ENCODE measurements around the gene IMPACT. TPM values are rescaled to one million over a fixed set of nuclear protein-coding genes. Genes with fewer than 3 reads are reported as not detected.

The IMPACT gene
- total RNA-seq, 4 donors from 2014 or later: 10.0 to 38.5 (median 20.1) TPM

DNA sequence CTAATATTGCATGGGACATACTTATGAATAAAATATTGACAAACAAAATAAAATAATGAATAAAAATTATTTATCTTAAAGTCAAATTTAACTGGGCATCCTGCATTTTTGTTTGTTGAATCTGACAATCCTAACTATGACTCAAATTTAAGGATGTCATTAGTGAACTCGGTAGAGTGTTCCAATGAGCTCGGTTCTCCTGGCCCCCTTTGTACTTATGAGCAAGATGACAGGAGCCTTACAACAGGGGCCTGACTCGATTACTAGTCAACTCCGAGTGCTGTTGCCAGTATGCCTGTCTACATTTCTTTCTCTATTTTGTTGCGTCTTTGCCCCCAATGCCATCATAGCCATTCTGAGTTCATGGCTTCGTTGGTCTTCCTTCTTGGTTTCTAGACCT lies 74.3 kb downstream of the IMPACT start:
- Histone ChIP-seq H3K27ac (no peak overlapping the region), H3K4me1 (peaks cover 0 to 9% (median 0%) of the 10 kb centered on the region in 3 donors), H3K27me3 (no peaks in the 10 kb centered on the region), H3K9me3 (no peaks in the 10 kb centered on the region), H3K36me3 (no peaks in the 10 kb centered on the region), H3K4me3 (no peak overlapping the region)
- WGBS, 2 donors: 80 to 81% methylated on average over 6 of the region's 6 CpGs
- intact Hi-C loops (cut with DNase I): no loop called here
- TF ChIP-seq, protein P1, sequence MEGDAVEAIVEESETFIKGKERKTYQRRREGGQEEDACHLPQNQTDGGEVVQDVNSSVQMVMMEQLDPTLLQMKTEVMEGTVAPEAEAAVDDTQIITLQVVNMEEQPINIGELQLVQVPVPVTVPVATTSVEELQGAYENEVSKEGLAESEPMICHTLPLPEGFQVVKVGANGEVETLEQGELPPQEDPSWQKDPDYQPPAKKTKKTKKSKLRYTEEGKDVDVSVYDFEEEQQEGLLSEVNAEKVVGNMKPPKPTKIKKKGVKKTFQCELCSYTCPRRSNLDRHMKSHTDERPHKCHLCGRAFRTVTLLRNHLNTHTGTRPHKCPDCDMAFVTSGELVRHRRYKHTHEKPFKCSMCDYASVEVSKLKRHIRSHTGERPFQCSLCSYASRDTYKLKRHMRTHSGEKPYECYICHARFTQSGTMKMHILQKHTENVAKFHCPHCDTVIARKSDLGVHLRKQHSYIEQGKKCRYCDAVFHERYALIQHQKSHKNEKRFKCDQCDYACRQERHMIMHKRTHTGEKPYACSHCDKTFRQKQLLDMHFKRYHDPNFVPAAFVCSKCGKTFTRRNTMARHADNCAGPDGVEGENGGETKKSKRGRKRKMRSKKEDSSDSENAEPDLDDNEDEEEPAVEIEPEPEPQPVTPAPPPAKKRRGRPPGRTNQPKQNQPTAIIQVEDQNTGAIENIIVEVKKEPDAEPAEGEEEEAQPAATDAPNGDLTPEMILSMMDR (IDR thresholded peaks at IDR 0.05): no peak
- no peak for TF ChIP-seq POLR2A (IDR thresholded peaks at IDR 0.05)
- DNase-seq: no peak

DNA sequence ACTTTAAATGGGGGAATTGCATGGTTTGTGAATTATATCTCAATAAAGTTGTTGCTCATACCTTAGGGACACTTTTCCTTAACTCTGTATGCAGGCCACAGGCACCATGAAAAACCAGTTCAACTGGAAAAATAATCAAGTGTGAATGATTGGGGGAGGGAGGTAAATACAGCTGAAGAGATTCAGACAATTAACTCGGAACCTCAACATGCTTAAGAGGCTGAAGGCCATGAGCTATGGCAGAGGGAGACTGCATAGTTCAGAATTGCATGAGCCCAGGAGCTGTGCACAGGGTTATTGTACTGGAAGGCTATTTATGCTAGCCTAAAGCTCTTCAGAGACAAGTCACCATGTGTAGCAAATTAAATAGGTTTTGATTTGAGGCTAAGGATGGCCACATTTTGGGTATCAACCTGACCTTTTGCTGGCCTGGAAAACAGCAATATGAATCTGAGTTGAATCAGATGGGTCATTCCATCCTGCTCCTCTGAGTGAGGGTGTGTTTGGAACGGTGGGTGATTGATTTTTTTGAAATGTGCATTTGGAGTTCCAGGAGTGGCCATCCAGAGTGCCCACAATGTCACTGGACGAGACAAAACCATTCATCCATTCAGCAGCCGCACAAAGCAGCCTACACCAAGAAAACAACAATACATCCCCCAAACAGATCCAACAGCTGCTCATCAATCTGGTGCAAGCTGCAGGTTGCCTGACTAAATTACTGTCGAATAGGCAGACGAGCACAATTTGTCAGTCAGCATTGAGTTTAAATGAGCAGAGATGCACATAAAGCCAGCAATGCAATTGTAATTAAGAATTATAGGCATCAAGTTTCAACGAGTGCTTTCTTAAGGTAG lies 76.4 kb downstream of the IMPACT start:
- DNase-seq: no peak
- no peaks in the 10 kb centered on the region for H3K36me3 ChIP-seq
- intact Hi-C loops (cut with DNase I): no loop called here
- WGBS, 2 donors: 73 to 74% methylated on average over 7 of the region's 7 CpGs
- H3K27ac ChIP-seq: no peak overlapping the region
- H3K4me3 ChIP-seq: no peak overlapping the region
- H3K9me3 ChIP-seq: no peaks in the 10 kb centered on the region
- H3K27me3 ChIP-seq: no peaks in the 10 kb centered on the region
- peaks cover 0 to 9% (median 0%) of the 10 kb centered on the region in 3 donors for H3K4me1 ChIP-seq
- no peak for TF ChIP-seq POLR2A (IDR thresholded peaks at IDR 0.05)
- TF ChIP-seq, protein P1 (IDR thresholded peaks at IDR 0.05): no peak

Small RNA genes within 50 kb of the gene (small RNA-seq; reads per million reads assigned to genes)
- 0 reads per million in 4 donors for gene RF00019

Other genes starting within 250 kb of the IMPACT start
- gene OSBPL1A, start 28.8 kb upstream of the IMPACT start, total RNA-seq: 10 to 100 TPM in 3 of 4 donors, 1 to 10 TPM in 1; 10.0 to 30.9 (median 15.1) TPM
- under 1 TPM in 1 of 4 donors, not detected in 3; 0.38 TPM for gene HRH4, start 34.0 kb downstream of the IMPACT start, total RNA-seq

All from esophagus squamous epithelium (tissue), 5 donors.